ENCODE data around the gene FKBP9.
"Not testable (repeated sequence)": the region's sequence is repeated elsewhere in the genome, so short reads cannot be mapped to it uniquely, and the experiment has no call there.

Gene FKBP9

GRCh38 chr7:32957326-32958045 lies at the start of gene FKBP9:
TSS of gene FKBP9 (plus strand) at chr7:32957440. CDS start at chr7:32957574, 134 bp downstream.
- DNase-seq, result peak in 46 of 56 donors; percentile 10 to 78 (median 56)

GRCh38 chr7:32910195-32910594 lies 47.0 kb upstream of the FKBP9 start:
- DNase-seq, result no peak

GRCh38 chr7:32914184-32914583 lies 43.1 kb upstream of the FKBP9 start:
- no peak for DNase-seq

- DNase-seq, result no peak
Measured at GRCh38 chr7:32915041-32915536, 42.2 kb upstream of the FKBP9 start.

GRCh38 chr7:32916006-32916405 lies 41.2 kb upstream of the FKBP9 start:
- DNase-seq, result no peak

- not testable (repeated sequence) for DNase-seq
Measured at GRCh38 chr7:32916994-32917393, 40.2 kb upstream of the FKBP9 start.

GRCh38 chr7:32921896-32922295 lies 35.3 kb upstream of the FKBP9 start:
- DNase-seq, result no peak

GRCh38 chr7:32928785-32929298 lies 28.4 kb upstream of the FKBP9 start:
- DNase-seq, result no peak

GRCh38 chr7:32929430-32930143 lies 27.7 kb upstream of the FKBP9 start:
- no peak for DNase-seq

GRCh38 chr7:32930378-32930777 lies 26.9 kb upstream of the FKBP9 start:
- no peak for DNase-seq

- no peak for DNase-seq
Measured at GRCh38 chr7:32935558-32935957, 21.7 kb upstream of the FKBP9 start.

- DNase-seq, result no peak
Measured at GRCh38 chr7:32936689-32937088, 20.6 kb upstream of the FKBP9 start.

- DNase-seq, result peak in 8 of 56 donors; percentile 3 to 65 (median 16)
Measured at GRCh38 chr7:32937344-32938174, 19.7 kb upstream of the FKBP9 start.

- DNase-seq, result no peak
Measured at GRCh38 chr7:32941181-32941580, 16.1 kb upstream of the FKBP9 start.

GRCh38 chr7:32941681-32942414 lies 15.4 kb upstream of the FKBP9 start:
- DNase-seq, result peak in 2 of 56 donors; percentile 38 to 64

- peak in 46 of 56 donors; percentile 19 to 83 (median 69) for DNase-seq
Measured at GRCh38 chr7:32942415-32943251, 14.6 kb upstream of the FKBP9 start.

GRCh38 chr7:32943252-32944030 lies 13.8 kb upstream of the FKBP9 start:
- DNase-seq, result peak in 7 of 56 donors; percentile 20 to 54 (median 45)

- no peak for DNase-seq
Measured at GRCh38 chr7:32947420-32947983, 9.7 kb upstream of the FKBP9 start.

GRCh38 chr7:32948202-32948601 lies 9.0 kb upstream of the FKBP9 start:
- DNase-seq, result no peak
